IMR-90 (cell line): ENCODE data around the gene NCDN. TPM values are rescaled to one million over a fixed set of nuclear protein-coding genes. Genes with fewer than 3 reads are reported as not detected.

ENCODE experiments used
- ATAC-seq: fragments of 200-7000 bp; cut with Tn5 transposase; 2 replicates; pipeline ENCODE4 v1.9.1; 2020; ENCODE audit warnings: low read depth, mild to moderate bottlenecking, moderate library complexity
- BruUV-seq: library from RNA; stranded (reverse); fragments of 400-500 nt; replicated peaks from 2 replicates; lab custom pipeline; 2021; lab: Mats Ljungman, UMichigan
- CTCF ChIA-PET: fragments of 300-600 bp; formaldehyde crosslinking; extraction: SDS; loops from one replicate; lab custom pipeline; 2021; ENCODE audit warnings: antibody characterized with exemption; lab: Yijun Ruan, JAX
- POLR2A ChIA-PET: fragments of 300-600 bp; sonication (Branson Sonifier 250); formaldehyde crosslinking; loops from one replicate; lab custom pipeline; 2022; ENCODE audit warnings: antibody characterized with exemption; ENCODE audit not compliant: unreplicated experiment; lab: Charles Lee
- DNase-seq: peaks from one replicate; pipeline ENCODE4 v3.0.0; 2013
- H2AFZ ChIP-seq: replicated peaks from 2 replicates; pipeline ENCODE3; 2013; ENCODE audit warnings: low read length, mild to moderate bottlenecking; ENCODE audit not compliant: poor library complexity
- H2AK5ac ChIP-seq: 2 replicates; pipeline ENCODE4 v1.6.1; 2013; ENCODE audit warnings: low read depth, low read length, inconsistent platforms
- H2AK9ac ChIP-seq: replicated peaks from 2 replicates; pipeline ENCODE3; 2013; ENCODE audit warnings: mild to moderate bottlenecking, low read depth, low read length, moderate library complexity; ENCODE audit not compliant: poor library complexity
- H2BK120ac ChIP-seq: 2 replicates; pipeline ENCODE4 v1.6.1; 2013; ENCODE audit warnings: low read depth, low read length, inconsistent platforms
- H2BK15ac ChIP-seq: 3 replicates; pipeline ENCODE4 v1.6.1; 2013; ENCODE audit warnings: low read depth, low read length, inconsistent platforms
- H2BK20ac ChIP-seq: 2 replicates; pipeline ENCODE4 v1.6.1; 2013; ENCODE audit warnings: low read depth, mild to moderate bottlenecking, inconsistent platforms, low read length, moderate library complexity
- H2BK5ac ChIP-seq: 2 replicates; pipeline ENCODE4 v1.6.1; 2013; ENCODE audit warnings: mild to moderate bottlenecking, low read depth, low read length, inconsistent platforms; ENCODE audit not compliant: poor library complexity, severe bottlenecking
- H3K14ac ChIP-seq: replicated peaks from 2 replicates; pipeline ENCODE4 v1.6.1; 2013; ENCODE audit warnings: low read depth, low read length, inconsistent platforms
- H3K18ac ChIP-seq: 2 replicates; pipeline ENCODE4 v1.6.1; 2013; ENCODE audit warnings: low read depth, low read length, control low read depth
- H3K23ac ChIP-seq: 2 replicates; pipeline ENCODE4 v1.6.1; 2013; ENCODE audit warnings: low read depth, low read length, inconsistent platforms
- H3K27ac ChIP-seq: 2 replicates; pipeline ENCODE4 v1.5.1; 2013; ENCODE audit warnings: mild to moderate bottlenecking, control low read depth, low read length; ENCODE audit not compliant: insufficient read depth
- H3K27me3 ChIP-seq: 2 replicates; pipeline ENCODE4 v1.6.1; 2013; ENCODE audit warnings: low read length; ENCODE audit not compliant: control insufficient read depth, insufficient read depth
- H3K36me3 ChIP-seq: 2 replicates; pipeline ENCODE4 v1.6.1; 2013; ENCODE audit warnings: low read length, mixed read lengths; ENCODE audit not compliant: control insufficient read depth, insufficient read depth
- H3K4ac ChIP-seq: 2 replicates; pipeline ENCODE4 v1.6.1; 2013; ENCODE audit warnings: low read depth, low read length, inconsistent platforms
- H3K4me1 ChIP-seq: 2 replicates; pipeline ENCODE4 v1.6.1; 2013; ENCODE audit warnings: low read length, mixed read lengths; ENCODE audit not compliant: control insufficient read depth, insufficient read depth
- H3K4me2 ChIP-seq: 2 replicates; pipeline ENCODE4 v1.6.1; 2013; ENCODE audit warnings: low read depth, mild to moderate bottlenecking, control low read depth, low read length, moderate library complexity
- H3K4me3 ChIP-seq: 2 replicates; pipeline ENCODE4 v1.5.1; 2013; ENCODE audit warnings: low read depth, mild to moderate bottlenecking, control low read depth, low read length, moderate library complexity; ENCODE audit not compliant: insufficient read depth
- H3K56ac ChIP-seq: 2 replicates; pipeline ENCODE4 v1.6.1; 2013; ENCODE audit warnings: low read length, inconsistent platforms; ENCODE audit not compliant: insufficient read depth; ENCODE audit errors: extremely low read depth
- H3K79me1 ChIP-seq, 2 experiments: 2 replicates each; pipeline ENCODE4 v1.6.1; 2013; ENCODE audit warnings: low read length in 2 of 2, inconsistent platforms in 1 of 2, low read depth in 1 of 2
- H3K9ac ChIP-seq: 2 replicates; pipeline ENCODE4 v1.6.1; 2013; ENCODE audit warnings: low read depth, low read length, control low read depth
- H3K9me1 ChIP-seq: 2 replicates; pipeline ENCODE4 v1.6.1; 2013; ENCODE audit warnings: low read length, inconsistent platforms; ENCODE audit not compliant: insufficient read depth
- H3K9me3 ChIP-seq: 2 replicates; pipeline ENCODE4 v1.6.1; 2013; ENCODE audit warnings: low read length; ENCODE audit not compliant: control insufficient read depth, insufficient read depth
- H4K20me1 ChIP-seq: 2 replicates; pipeline ENCODE4 v1.6.1; 2013; ENCODE audit warnings: low read length, inconsistent platforms; ENCODE audit not compliant: insufficient read depth
- H4K5ac ChIP-seq: 2 replicates; pipeline ENCODE4 v1.6.1; 2013; ENCODE audit warnings: mild to moderate bottlenecking, low read depth, low read length, control low read depth
- H4K8ac ChIP-seq, 2 experiments: 2 replicates each; pipeline ENCODE4 v1.6.1; 2013; ENCODE audit warnings: low read depth in 2 of 2, low read length in 2 of 2, control low read depth in 1 of 2, inconsistent platforms in 1 of 2
- H4K91ac ChIP-seq: 2 replicates; pipeline ENCODE4 v1.6.1; 2013; ENCODE audit warnings: low read depth, low read length, inconsistent platforms; ENCODE audit not compliant: insufficient read depth
- BHLHE40 ChIP-seq: fragments of 150-350 bp; IDR thresholded peaks from 2 replicates; pipeline ENCODE4 v1.6.1; 2016; ENCODE audit warnings: mild to moderate bottlenecking, low read depth, low read length
- FOS ChIP-seq: fragments of 150-350 bp; IDR thresholded peaks from 2 replicates; pipeline ENCODE4 v1.6.1; 2016; ENCODE audit warnings: low read depth, low read length
- MAFK ChIP-seq: IDR thresholded peaks from 2 replicates; pipeline ENCODE4 v1.6.1; 2012; ENCODE audit warnings: low read depth, low read length, improper control_type of control experiment
- NFE2L2 ChIP-seq: fragments of 150-350 bp; IDR thresholded peaks from 2 replicates; pipeline ENCODE4 v1.6.1; 2016; ENCODE audit warnings: low read depth, mild to moderate bottlenecking, low read length
- POLR2A ChIP-seq: IDR thresholded peaks from 2 replicates; pipeline ENCODE4 v1.6.1; 2012; ENCODE audit warnings: mild to moderate bottlenecking, low read depth, low read length
- RCOR1 ChIP-seq: IDR thresholded peaks from 2 replicates; pipeline ENCODE4 v1.6.1; 2012; ENCODE audit warnings: mild to moderate bottlenecking, low read length, improper control_type of control experiment; ENCODE audit not compliant: insufficient replicate concordance
- WGBS, 2 experiments: methylation state at CpG; one replicate each; pipeline versions ENCODE4 v1.1.5 to v1.1.7; 2013; ENCODE audit warnings: missing lambda C conversion rate in 2 of 2; ENCODE audit not compliant: insufficient read length in 1 of 2; ENCODE audit errors: extremely low coverage in 2 of 2; 5-methylcytosine and 5-hydroxymethylcytosine counted together
- dilution Hi-C: fragments of 300-500 bp; cut with HindIII; formaldehyde crosslinking; loops from one replicate; pipeline ENCODE4 v1.14.3; 2018; ENCODE audit warnings: low sequenced_read_pairs; ENCODE audit not compliant: unreplicated experiment
- in situ Hi-C: fragments of 300-500 bp; cut with MboI; formaldehyde crosslinking; loops from 3 replicates; pipeline ENCODE4 v1.14.3; 2019; ENCODE audit warnings: low sequenced_read_pairs, inconsistent platforms, mixed read lengths
- intact Hi-C: fragments of 100-400 bp; cut with micrococcal nuclease; formaldehyde crosslinking; loops from 2 replicates; pipeline ENCODE4 v1.10.0; 2022
- polyA plus RNA-seq, 3 experiments: library from polyadenylated mRNA; depleted of rRNA; stranded (reverse); fragments of >200 nt; gene quantifications; 2 replicates each; pipeline ENCODE4 v1.2.3, GENCODE V29; 2012; ENCODE audit warnings: low replicate concordance in 1 of 3
- total RNA-seq: library from RNA; depleted of rRNA; stranded (reverse); fragments of >200 nt; gene quantifications from 2 replicates; pipeline ENCODE4 v1.2.3, GENCODE V29; 2012
- TF ChIP-seq, protein P1 (sequence below): fragments of 150-350 bp; IDR thresholded peaks from 2 replicates; pipeline ENCODE4 v1.6.1; 2017; ENCODE audit warnings: mild to moderate bottlenecking, antibody characterized with exemption, low read length, low read depth

The NCDN gene
- total and polyA plus RNA-seq, 2 of the 4 experiments (the other 2 are of a cell fraction) = 10.0 to 38.8 TPM

DNA sequence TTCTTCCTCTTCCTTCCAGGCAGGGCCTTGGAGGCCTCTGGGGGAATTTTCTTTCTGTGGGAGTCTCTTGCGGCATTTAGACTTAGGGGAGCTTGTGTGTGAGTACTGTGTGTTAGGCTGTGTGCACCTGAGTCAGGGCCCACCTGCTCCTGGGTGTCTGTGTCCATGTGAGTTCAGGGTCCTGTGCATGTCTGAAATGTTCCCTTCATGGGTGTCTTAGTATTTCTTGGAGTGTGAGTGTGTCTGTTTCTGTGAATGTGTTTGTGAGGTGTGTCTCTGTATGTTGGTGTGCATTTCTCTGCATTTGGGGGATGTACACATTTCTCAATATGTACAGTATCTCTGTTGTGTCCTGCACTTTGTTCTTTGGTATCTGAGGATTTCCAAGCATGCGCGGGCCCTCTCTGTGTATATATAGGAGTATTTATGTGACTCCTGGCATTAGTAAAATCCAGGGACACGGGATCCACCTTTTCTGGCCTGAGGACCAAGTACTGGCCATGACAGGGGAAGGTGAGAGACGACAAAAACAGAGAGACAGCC lies 17.9 kb downstream of the NCDN start:
- Histone ChIP-seq H3K9me1 (no peaks in the 10 kb centered on the region), H3K14ac (no peak overlapping the region), H2BK20ac (no peak overlapping the region), H3K27ac (no peak overlapping the region), H4K8ac (no peak overlapping the region), H3K4ac (no peak overlapping the region), H3K4me3 (no peak overlapping the region), H4K91ac (no peak overlapping the region), H3K18ac (no peak overlapping the region), H2BK5ac (no peak overlapping the region), H3K27me3 (peaks cover 51% of the 10 kb centered on the region), H3K9ac (no peak overlapping the region), H2BK120ac (no peak overlapping the region), H2AK5ac (no peak overlapping the region), H3K23ac (no peak overlapping the region), H2AFZ (no peak overlapping the region), H4K20me1 (no peaks in the 10 kb centered on the region), H4K5ac (no peak overlapping the region), H3K36me3 (no peaks in the 10 kb centered on the region), H3K56ac (no peak overlapping the region), H2AK9ac (no peak overlapping the region), H3K9me3 (no peaks in the 10 kb centered on the region), H3K79me1 (no peaks in the 10 kb centered on the region), H3K4me2 (no peak overlapping the region), H3K4me1 (peaks cover 1% of the 10 kb centered on the region; the same call in 1 of the 2 replicates), H2BK15ac (no peak overlapping the region)
- ATAC-seq = no peak
- WGBS, 2 experiments = 80% methylated on average over 2 of the region's 5 CpGs; no CpG with 5 or more reads in 1 of the 2 experiments
- no TSS peak for BruUV-seq
- dilution Hi-C loops (no loop called here), in situ Hi-C loops (no loop called here), intact Hi-C loops (no loop called here)
- TF ChIP-seq BHLHE40 (no peak), RCOR1 (no peak), FOS (no peak), POLR2A (no peak), NFE2L2 (no peak), MAFK (no peak)
- TF ChIP-seq, protein P1, sequence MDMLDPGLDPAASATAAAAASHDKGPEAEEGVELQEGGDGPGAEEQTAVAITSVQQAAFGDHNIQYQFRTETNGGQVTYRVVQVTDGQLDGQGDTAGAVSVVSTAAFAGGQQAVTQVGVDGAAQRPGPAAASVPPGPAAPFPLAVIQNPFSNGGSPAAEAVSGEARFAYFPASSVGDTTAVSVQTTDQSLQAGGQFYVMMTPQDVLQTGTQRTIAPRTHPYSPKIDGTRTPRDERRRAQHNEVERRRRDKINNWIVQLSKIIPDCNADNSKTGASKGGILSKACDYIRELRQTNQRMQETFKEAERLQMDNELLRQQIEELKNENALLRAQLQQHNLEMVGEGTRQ = no peak
- ChIA-PET CTCF (interaction anchor here (0.8 kb wide), 1 partner anchor 140 kb away, joined by 3 read pairs; no protein-coding TSS in a partner anchor), POLR2A (no interaction called here)
- no peak for DNase-seq
